GM21381 (cell line): ENCODE results near the gene LCORL.
"Not testable (repeated sequence)": the region's sequence is repeated elsewhere in the genome, so short reads cannot be mapped to it uniquely, and the experiment has no call there.

ENCODE experiments used
- ATAC-seq: cut with Tn5 transposase; IDR thresholded peaks from one replicate; pipeline ENCODE4 v1.9.1; 2021; ENCODE audit warnings: mild to moderate bottlenecking, moderate library complexity; ENCODE audit not compliant: unreplicated experiment

LCORL gene

DNA sequence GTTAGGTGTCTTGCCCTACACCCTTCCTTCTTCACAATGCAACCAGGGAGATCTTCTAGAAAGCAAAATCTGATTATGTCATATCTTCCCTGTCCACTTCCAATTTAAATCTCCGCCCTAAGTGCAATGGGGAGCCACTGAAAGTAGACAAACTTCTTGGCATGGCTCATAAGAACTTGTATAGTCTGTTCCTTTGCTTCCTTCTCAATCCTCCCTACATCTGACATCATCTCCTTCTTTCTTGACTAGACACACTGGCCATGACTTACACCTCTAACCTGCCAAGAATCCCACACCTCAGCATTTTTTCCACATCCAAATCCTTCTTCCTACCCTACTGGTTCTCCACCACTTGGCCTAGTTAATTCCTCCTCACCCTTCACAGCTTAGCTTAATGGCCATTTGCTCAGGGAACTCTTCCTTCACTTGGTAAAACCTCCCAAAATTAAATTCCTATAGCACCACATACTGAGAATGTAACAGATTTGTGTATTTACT, 155.6 kb downstream of the LCORL start:
- ATAC-seq, result no peak

DNA sequence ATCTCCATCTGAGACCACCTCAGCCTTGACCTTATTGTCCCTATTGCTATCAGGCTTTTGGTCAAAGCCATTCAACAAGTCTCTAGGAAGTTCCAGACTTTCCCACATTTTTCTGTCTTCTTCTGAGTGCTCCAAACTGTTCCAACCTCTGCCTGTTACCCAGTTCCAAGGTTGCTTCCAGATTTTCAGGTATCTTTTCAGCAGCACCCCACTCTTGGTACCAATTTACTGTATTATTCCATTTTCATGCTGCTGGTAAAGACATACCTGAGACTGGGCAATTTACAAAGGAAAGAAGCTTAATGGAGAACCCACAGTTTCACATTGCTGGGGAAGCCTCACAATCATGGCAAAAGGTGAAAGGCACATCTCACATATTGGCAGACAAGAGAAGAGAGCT, 159.6 kb downstream of the LCORL start:
- ATAC-seq, result not testable (repeated sequence)

DNA sequence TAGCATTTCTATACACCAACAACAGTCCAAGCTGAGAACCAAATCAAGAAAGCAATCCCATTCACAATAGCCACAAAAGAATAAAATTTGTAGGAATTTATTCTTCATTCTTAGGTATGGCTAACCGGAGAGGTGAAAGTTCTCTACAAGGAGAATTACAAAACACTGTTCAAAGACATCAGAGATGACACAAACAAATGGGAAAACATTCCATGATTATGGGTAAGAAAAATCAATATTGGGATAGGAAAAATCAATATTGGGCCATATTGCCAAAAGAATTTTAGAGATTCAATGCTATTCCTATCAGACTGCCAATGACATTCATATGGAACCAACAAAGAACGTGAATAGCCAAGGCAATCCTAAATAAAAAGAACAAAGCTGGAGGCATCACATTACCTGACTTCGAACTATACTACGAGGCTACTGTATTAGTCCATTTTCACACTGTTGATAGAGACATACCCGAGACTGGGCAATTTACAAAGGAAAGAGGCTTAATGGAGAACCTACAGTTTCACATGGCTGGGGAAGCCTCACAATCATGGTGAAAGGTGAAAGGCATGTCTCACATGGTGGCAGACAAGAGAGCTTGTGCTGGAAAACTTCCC, 161.7 kb downstream of the LCORL start:
- ATAC-seq, result no peak

DNA sequence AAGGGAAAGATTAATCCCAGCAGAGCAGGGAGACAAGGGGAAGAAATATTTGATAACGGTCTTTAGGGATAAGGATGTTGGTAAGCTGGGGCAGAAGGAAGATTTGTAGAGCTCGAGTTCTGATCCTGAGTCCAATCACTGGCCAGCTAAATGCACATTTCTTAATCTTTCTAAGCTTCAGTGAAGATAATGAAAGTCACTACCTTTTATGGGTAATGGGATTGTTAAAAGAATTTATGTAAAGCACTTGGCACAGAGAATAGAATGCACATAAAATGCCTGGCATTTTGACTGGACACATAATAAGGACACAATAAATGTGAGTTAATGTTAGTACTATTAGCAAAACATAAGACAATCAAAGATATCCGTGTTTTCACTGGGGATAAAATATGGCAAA, 167.5 kb downstream of the LCORL start:
- no peak for ATAC-seq

DNA sequence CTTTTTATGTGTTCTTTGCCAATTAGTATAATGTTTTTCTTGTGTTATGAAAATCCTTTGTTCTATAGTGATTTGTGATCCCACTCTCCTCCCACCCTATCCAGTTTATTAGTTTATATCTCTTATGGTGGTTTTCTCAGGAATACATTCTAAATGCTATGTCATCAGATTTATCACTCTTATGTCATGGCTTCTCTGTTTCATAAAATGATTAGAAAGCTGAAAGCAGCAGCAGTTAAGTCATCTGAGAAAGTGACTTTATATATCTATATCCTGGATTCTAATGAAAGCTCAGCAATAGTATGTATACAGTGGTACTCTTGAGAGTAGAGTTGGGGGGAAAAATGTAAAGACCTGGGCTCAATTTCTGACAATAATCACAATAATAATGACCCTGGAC, 169.6 kb downstream of the LCORL start:
- ATAC-seq, result no peak

DNA sequence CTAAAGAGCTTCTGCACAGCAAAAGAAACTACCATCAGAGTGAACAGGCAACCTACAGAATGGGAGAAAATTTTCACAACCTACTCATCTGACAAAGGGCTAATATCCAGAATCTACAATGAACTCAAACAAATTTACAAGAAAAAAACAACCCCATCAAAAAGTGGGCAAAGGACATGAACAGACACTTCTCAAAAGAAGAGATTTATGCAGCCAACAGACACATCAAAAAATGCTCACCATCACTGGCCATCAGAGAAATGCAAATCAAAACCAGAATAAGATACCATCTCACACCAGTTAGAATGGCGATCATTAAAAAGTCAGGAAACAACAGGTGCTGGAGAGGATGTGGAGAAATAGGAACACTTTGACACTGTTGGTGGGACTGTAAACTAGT, 171.3 kb downstream of the LCORL start:
- not testable (repeated sequence) for ATAC-seq

DNA sequence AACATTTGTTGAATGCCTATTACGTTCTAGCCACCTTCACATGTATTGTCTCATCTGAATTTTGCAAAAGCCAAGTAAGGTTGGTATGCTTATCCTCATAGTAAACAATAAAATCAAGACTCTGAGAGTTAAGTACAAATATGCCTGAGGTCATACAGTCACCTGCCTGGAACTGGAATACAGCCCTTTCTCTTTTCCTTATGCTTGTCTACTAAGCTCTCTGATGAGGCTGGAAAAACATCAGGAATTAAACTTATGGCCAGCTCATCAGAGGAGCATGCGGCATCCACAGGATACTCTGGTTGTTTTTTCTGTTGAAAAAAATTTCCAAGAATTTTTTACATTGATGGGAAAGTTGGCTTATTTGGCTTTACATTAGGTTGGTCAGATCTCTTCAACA, 175.3 kb downstream of the LCORL start:
- no peak for ATAC-seq

DNA sequence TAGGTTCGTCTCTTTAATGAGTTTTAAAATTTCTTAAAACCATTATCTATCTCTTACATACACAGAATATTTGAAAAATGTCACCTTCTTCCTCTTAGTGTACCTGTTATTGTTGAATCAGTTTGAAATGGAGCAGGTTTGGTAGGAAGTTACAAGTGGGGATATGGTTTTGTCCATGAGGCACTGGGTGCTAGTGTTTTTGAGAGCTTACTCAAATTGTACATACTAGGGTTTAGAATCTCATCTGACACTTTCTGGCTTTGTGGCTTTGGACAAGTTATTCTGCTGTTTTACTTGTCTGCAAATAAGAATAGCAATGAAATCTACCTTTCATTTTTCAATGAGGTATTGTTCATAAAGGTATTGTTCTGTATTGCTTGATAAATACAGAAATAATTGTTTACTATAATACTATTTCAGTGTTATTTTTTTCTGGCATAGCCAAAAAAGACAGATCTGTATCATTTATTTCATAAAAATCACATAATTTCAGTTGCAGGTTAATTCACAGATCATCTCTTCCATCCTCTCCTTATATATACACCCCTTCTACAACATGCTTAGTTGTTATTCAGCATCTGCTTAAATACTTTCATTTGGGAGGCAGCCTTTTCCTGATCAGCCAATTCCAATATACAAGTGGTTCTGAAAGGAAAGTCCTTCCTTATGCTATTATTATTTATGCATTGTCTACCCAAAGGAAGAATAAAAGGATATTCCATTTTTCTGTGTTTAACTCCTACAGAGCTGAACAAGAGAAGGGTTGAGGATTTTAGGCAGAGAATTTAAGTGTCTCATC, 197.5 kb downstream of the LCORL start:
- ATAC-seq, result no peak

DNA sequence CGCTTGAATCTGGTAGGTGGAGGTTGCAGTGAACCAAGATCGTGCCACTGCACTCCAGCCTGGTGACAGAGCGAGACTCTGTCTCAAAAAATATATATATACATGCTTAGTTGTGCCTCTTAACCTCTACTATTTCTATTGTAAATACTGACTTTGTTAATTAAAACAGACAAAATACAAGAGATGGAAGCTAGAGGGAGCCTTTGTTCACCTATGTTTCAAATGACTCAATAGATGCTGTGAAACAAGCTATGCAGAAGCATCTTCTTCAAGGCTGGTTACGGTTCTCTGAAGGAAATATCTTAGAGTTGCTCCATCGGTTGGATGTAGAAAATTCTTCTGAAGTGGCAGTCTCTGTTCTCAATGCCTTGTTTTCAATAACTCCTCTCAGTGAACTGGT, 204.5 kb downstream of the LCORL start:
- ATAC-seq, result peak; percentile 63

DNA sequence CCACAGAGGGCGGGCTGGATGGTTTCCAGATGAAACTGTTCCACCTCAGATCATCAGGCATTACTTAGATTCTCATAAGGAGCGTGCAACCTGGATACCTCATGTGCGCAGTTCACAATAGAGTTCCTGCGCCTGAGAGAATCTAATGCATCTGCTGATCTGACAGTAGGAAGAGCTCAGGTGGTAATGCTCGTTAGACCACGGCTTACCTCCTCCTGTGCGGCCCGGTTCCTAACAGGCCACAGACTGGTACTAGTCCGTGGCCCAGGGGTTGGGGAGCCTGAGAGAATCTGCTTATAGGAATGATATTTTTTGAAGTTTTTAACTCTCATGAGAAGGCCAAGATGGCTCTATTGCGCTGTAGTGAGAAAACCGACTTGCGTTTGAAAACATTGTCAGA, 205.4 kb downstream of the LCORL start:
- no peak for ATAC-seq

DNA sequence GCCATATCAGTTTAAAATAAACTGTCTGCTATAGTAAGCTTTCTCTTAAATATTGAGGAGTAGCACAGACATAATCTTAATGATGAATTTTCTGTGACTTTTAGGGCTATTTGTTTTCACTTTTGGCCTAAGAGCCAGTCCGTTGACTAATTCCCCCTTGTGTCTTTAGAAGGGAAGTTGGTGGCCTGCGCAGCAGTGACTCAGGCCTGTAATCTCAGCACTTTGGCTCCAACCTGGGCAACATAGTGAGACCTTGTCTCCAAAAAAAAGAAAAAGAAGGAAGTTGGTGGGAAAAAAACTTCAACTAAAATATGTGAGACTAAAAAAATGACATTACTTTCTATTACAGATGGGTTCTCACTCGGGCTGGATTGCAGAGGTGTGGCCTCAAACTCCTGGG, 207.4 kb downstream of the LCORL start:
- no peak for ATAC-seq

DNA sequence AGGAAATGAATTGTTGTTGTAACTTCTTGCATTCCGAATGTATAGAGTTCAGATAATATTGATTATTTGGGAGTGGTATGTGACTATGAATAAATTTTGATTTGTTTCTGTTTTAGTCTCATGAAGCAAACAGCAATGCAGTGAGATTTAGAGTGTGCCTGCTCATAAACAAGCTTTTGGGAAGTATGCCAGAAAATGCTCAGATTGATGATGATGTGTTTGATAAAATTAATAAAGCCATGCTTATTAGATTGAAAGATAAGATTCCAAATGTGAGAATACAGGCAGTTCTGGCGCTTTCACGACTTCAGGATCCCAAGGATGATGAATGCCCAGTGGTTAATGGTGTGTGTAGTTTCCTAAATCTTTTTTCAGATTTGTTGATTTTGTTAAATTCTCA, 208.8 kb downstream of the LCORL start:
- no peak for ATAC-seq

DNA sequence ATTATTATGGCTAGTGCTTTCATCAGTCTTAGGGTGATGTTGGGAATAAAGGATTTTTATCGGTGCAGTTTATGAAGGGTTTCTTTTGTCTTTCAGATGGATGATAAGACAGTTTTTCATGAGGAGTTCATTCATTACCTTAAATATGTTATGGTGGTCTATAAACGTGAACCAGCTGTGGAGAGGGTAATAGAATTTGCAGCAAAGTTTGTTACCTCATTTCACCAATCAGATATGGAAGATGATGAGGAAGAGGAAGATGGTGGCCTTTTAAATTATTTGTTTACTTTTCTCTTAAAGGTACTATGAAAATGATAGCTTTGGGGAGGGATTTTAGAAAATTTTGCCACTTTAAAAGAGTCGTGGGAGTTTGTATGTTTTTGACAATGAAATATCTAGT, 209.4 kb downstream of the LCORL start:
- ATAC-seq, result no peak

DNA sequence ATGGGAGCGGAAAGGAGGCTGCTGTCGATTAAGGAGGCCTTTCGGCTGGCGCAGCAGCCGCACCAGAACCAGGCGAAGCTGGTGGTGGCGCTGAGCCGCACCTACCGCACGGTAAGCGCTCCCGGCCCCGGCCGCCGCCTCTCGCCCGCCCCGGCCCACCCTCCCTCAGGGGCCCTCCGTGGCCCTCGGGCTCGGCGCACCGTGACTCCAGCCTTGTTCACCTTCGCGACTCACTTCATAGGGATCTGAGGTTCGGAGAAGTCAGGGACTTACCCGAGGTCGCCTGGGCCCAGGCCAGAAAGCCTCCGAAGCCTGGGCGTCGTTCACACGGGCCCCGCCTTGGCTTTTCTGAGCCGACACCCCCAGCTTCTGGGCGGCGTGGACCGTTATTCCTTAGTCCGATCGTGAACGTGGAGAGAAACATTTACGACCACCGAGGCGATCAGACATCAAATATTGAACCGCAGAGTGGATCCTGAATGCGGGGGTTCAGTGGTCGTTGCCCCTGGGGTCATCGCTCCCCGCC, 210.4 kb downstream of the LCORL start:
- ATAC-seq, result peak; percentile 34

DNA sequence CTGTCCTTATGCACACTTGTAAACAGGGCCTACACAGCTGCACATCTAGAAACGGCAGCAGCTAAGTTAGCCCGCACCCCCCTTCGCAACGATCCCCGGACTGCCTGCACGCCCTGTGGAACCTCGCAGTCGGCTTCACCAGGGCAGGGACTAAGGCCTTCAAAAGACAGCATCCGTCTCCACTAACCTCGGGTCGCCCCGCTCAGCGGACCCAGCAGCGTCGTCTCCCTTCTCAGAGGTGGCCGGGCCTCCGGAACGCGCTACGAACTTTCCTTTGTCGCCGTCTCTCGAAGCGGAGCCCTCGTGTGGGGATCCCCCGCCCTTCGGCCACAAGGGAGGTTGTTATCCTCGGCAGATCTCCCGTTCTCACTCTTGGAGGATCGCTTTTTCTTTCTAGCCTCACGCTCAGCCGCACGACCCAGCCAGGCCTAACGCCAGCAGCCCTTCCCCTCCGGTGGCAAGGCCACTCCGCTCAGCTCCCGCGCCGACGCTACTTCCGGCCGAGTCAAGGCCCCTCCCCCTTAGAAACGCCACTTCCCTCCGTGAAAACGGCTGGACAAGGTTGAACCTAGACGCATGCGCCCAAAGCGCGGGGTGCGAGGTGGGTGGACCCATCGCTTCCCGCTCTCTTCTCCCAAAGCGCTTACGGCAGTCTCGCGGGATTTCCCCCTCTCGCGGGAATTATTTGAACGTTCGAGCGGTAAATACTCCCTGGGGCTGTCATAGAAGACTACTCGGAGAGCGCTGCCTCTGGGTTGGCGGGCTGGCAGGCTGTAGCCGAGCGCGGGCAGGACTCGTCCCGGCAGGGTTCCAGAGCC, 211.1 kb downstream of the LCORL start, which contains the start of the genes DCAF16 and NCAPG:
Gene DCAF16 (minus strand): TSS at position 498 of the 818 bp plus-strand sequence. CDS start 6,616 bp downstream, outside the sequence.
Gene NCAPG (plus strand): TSS at position 720 of the 818 bp plus-strand sequence. CDS start 99 bp downstream, outside the sequence.
- peak; percentile 88 for ATAC-seq

DNA sequence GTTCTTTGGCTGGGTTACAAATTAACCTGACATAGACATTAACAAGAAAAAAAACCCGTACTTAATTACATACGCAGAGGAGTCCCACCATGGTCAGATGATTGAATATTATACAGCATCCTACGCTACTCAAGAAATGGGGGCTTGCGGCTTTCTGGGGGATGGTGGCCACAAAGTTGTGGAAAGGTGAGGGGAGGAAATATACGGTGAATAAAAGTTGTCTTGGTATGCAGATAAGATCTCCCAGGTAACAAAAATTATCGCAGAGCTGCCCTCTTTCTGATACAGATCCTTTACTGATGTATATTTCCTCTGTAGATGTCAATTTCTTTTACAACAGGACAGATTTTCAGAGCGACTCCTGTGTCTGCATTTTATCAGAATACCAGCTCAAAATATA, 211.9 kb downstream of the LCORL start:
- ATAC-seq, result no peak

DNA sequence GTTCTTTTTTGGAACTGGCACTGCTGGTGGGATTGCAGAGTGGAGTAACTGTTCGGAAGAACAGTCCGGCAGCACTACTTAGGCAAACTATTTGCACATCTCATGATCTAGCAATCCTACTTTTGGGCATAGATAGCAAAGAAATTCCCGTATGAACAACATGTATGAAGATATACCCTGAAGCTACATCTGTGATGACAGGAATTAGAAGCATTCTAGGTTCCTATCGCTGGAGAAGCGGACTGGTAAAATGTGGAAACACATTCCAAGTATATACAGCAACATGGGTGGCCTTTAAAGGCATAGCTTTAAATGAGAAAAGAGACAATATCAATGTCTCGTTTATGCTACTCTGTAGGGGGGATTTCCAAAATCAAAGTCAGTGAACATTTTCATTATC, 214.1 kb downstream of the LCORL start:
- no peak for ATAC-seq

DNA sequence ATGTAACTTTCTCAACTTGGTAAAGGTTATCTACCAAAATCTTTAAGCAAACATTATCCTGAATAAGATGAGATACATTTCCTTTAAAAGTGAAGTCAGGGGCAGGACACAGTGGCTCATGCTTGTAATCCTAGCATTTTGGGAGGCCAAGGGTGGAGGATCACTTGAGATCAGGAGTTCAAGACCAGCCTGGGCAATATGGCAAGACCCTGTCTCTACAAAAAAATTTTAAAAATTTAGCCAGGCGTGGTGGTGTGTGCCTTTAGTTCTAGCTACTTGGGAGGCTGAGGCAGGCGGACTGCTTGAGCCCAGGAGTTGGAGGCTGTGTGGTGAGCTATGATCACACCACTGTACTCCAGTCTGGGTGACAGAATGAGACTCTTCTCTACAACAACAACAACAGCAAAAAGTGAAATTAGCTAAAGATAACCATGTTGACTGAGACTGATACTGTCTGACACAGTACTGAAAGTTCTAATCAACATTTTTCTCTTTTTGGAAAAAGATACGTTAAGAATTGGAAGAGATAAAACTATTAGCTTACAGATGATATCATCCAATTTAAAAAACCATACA, 215.9 kb downstream of the LCORL start:
- ATAC-seq, result no peak

DNA sequence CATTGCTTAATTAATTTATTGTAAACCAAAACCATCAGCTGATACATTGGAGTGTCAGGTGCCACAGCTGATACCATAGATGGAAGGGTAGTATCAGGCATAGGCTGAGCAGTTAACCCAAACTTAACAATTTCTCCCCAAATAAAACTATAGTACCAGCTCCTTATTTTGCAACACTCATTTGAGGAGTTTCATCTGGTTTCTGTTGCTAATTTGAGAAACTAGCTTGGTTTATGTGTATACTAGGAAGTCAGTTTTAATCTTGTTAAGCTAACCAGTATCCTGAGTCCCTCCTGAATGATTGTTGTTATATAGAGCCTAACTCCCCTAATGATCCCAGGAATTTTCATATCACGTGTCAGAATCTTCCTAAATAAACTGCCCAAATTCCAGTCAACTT, 223.7 kb downstream of the LCORL start:
- no peak for ATAC-seq

DNA sequence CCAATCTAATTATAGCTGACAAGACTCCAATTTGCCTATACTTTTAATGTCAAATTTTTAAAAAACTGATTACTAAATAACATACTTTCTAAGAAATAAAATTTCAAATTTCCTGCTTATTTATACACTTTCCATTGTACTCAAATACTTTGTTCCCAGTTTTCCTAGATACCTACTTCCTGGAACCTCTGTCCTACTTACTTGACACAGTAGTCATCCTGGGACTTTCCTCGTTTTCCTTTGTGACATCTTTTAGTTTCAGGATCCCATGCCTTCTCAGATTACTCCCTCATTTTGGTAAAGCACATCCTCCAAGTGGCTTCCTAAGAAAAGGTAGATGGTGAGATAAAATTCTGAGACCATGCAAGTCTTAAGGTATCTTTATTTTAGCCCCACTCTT, 226.8 kb downstream of the LCORL start:
- ATAC-seq, result no peak
